ENCODE data around the gene DRD2.

The DRD2 gene

GRCh38 chr11:113419454-113420003, 55.7 kb downstream of the DRD2 start:
- no peaks in the 10 kb centered on the region for H3K4me1 Mint-ChIP-seq
- no peak for TF ChIP-seq CTCF (IDR thresholded peaks at IDR 0.05; ENCODE audit: unreplicated experiment in 3 of 3)
- peaks cover 20% of the 10 kb centered on the region for H3K27me3 Mint-ChIP-seq (ENCODE audit: low read depth)
- H3K27ac Mint-ChIP-seq: no peak overlapping the region
- H3K36me3 Mint-ChIP-seq (ENCODE audit: low read depth): no peaks in the 10 kb centered on the region
- H3K9me3 Mint-ChIP-seq: no peaks in the 10 kb centered on the region
- H3K4me3 Mint-ChIP-seq: no peak overlapping the region

DNA sequence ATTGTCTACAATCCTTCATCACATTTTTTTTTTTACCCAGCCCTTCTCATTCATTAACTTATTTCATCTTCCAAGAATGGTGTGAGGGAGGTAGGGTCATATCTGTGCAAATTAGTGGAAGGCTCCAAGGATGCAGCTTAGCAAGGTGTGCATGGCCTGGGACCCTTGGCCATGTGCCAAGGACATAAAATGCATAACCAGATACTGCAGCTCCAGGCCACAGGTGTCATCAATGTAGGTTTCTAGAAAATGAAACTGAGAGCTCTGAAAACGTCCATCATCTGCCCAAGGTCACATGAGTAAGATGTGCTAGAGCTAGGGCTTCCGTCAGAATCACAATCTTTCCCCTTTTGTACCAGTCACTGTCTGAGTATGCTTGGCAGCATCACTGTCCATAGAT, 57.8 kb downstream of the DRD2 start:
- no peak for TF ChIP-seq CTCF (IDR thresholded peaks at IDR 0.05; ENCODE audit: unreplicated experiment in 3 of 3)
- no peaks in the 10 kb centered on the region for H3K4me1 Mint-ChIP-seq

DNA sequence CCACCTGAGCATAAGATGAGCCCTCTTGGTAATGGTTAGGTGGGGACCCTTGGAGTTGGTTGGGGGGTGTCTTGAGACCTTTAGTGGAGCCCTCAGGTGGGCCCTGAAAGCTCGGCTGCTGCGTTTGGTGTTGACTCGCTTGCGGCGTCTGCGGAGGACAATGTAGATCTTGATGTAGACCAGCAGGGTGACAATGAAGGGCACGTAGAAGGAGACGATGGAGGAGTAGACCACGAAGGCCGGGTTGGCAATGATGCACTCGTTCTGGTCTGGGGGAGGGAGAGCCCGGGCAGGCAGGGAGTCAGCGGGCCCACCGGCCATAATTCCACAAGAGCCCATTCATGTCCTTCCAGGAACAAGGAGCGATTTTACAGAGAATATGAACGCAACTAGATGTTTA, 59.9 kb downstream of the DRD2 start:
- H3K27ac Mint-ChIP-seq: no peak overlapping the region
- TF ChIP-seq CTCF (IDR thresholded peaks at IDR 0.05; ENCODE audit: unreplicated experiment in 3 of 3): no peak
- H3K36me3 Mint-ChIP-seq (ENCODE audit: low read depth): no peaks in the 10 kb centered on the region
- peaks cover 27% of the 10 kb centered on the region for H3K27me3 Mint-ChIP-seq (ENCODE audit: low read depth)
- no peaks in the 10 kb centered on the region for H3K9me3 Mint-ChIP-seq
- no peaks in the 10 kb centered on the region for H3K4me1 Mint-ChIP-seq
- no peak overlapping the region for H3K4me3 Mint-ChIP-seq

More for the DNA sequence above, 57.8 kb downstream of the DRD2 start:
- no peaks in the 10 kb centered on the region for H3K9me3 Mint-ChIP-seq
- H3K27me3 Mint-ChIP-seq (ENCODE audit: low read depth): peaks cover 32% of the 10 kb centered on the region
- no peak overlapping the region for H3K4me3 Mint-ChIP-seq
- H3K36me3 Mint-ChIP-seq (ENCODE audit: low read depth): no peaks in the 10 kb centered on the region
- no peak overlapping the region for H3K27ac Mint-ChIP-seq

- peaks cover 19% of the 10 kb centered on the region for H3K27me3 Mint-ChIP-seq (ENCODE audit: low read depth)
- no peaks in the 10 kb centered on the region for H3K36me3 Mint-ChIP-seq (ENCODE audit: low read depth)
- no peaks in the 10 kb centered on the region for H3K4me1 Mint-ChIP-seq
- TF ChIP-seq CTCF (IDR thresholded peaks at IDR 0.05; ENCODE audit: unreplicated experiment in 3 of 3): no peak
- no peaks in the 10 kb centered on the region for H3K9me3 Mint-ChIP-seq
- no peak overlapping the region for H3K4me3 Mint-ChIP-seq
- H3K27ac Mint-ChIP-seq: no peak overlapping the region
These were observed 62.5 kb downstream of the DRD2 start for GRCh38 chr11:113412675-113413074.

GRCh38 chr11:113411536-113411935, 63.7 kb downstream of the DRD2 start:
- H3K27me3 Mint-ChIP-seq (ENCODE audit: low read depth): peaks cover 17% of the 10 kb centered on the region
- no peaks in the 10 kb centered on the region for H3K36me3 Mint-ChIP-seq (ENCODE audit: low read depth)
- H3K9me3 Mint-ChIP-seq: no peaks in the 10 kb centered on the region
- TF ChIP-seq CTCF (IDR thresholded peaks at IDR 0.05; ENCODE audit: unreplicated experiment in 3 of 3): no peak
- no peak overlapping the region for H3K27ac Mint-ChIP-seq
- H3K4me3 Mint-ChIP-seq: no peak overlapping the region
- H3K4me1 Mint-ChIP-seq: no peaks in the 10 kb centered on the region

GRCh38 chr11:113410414-113411135, 64.6 kb downstream of the DRD2 start:
- Mint-ChIP-seq H3K4me3 (no peak overlapping the region), H3K4me1 (no peaks in the 10 kb centered on the region), H3K27ac (no peak overlapping the region), H3K9me3 (no peaks in the 10 kb centered on the region), H3K27me3 (ENCODE audit: low read depth) (peaks cover 20% of the 10 kb centered on the region), H3K36me3 (ENCODE audit: low read depth) (no peaks in the 10 kb centered on the region)
- TF ChIP-seq CTCF (IDR thresholded peaks at IDR 0.05; ENCODE audit: unreplicated experiment in 3 of 3): no peak

Data from nephron (organoid).